HG03575 (cell line): ENCODE data around the gene MORN4.
"Not testable (repeated sequence)": the region's sequence is repeated elsewhere in the genome, so short reads cannot be mapped to it uniquely, and the experiment has no call there.

Experiments
- ATAC-seq: cut with Tn5 transposase; IDR thresholded peaks from one replicate; pipeline ENCODE4 v1.9.1; 2021; ENCODE audit not compliant: unreplicated experiment, insufficient number of reproducible peaks, low FRiP score; ENCODE audit errors: extremely low read depth

The MORN4 gene

DNA sequence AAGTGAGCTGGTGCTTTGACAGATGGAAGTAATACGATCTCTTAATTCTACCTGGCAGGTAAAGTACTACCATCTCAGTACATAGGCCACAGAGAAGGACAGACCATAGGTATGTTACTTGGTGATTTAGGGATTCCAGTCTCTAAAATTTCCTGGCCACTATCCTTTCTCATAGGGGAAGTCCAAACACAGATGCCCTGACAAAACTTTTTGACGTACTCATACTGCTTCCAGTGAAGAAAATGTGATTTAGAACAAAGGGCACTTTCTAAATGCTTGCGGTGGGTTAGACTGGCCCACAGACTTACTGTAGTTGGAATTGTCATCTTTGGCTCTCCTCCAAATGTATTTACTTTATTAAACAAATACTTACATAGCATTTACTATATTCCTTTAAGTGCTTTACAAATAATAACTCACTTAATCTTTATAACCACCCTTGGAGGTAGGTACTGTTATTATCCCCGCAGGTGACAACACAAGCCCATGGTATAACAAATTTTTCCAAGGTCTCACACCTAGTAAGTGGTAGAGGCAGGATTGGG, 10.2 kb upstream of the MORN4 start:
- ATAC-seq, result no peak

DNA sequence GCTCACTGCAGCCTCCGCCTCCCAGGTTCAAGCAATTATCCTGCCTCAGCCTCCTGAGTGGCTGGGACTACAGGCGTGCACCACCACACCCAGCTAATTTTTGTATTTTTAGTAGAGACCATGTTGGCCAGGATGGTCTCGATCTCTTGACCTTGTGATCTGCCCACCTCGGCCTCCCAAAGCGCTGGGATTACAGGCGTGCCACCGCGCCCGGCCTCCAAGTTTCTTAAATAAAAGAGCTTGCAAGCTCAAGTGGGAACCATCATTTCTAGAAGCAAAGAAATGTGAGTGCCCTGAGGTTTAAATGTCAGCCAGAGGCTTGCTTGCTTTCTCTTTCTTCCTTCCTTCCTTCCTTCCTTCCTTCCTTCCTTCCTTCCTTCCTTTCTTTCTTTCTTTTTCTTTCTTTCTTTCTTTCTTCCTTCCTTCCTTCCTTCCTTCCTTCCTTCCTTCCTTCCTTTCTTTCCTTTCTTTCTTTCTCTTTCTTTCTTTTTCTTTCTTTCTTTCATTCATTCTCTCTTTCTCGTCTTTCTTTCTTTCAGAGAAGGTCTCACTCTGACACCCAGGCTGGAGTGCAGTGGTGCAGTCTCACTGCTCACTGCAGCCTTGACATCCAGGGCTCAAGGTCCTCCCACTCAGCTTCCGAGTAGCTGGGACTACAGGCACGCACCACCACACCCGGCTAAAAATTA, 9.3 kb upstream of the MORN4 start:
- not testable (repeated sequence) for ATAC-seq

DNA sequence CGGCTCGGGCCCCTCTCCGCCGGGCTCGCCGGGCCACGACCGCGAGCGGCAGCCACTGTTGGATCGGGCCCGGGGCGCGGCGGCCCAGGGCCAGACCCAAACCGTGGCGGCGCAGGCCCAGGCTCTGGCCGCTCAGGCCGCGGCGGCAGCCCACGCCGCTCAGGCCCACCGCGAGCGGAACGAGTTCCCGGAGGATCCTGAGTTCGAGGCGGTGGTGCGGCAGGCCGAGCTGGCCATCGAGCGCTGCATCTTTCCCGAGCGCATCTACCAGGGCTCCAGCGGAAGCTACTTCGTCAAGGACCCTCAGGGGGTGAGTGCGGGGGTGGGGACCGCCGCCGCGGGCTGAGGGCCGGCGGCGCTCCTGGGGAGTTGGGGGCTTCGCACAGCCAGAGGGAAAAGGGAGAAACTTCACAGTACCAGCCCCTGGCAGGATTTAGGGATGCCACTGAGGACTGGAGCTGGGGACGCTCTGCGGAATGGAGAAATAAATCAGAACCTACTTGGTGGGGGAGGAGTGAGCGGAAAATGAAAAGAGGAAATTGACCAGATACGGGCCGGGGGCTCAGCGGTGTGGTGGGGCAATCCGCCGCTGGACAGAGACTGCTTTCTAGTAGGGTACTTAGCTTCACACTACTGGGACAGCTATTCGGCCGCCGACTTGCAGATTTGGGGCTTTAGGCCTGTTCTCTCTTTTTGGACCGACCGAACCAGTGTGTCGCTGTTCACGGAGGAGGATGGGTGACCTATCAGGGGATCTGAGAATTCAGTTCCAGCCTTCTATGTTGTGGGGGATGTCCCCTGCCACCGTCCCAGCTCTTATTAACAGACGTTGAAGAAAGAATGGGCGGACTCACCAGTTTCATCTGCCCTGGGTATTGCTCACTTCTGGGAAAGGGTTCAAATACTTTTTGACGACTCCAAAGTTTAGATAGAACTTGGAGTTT, 7.8 kb upstream of the MORN4 start:
- no peak for ATAC-seq

DNA sequence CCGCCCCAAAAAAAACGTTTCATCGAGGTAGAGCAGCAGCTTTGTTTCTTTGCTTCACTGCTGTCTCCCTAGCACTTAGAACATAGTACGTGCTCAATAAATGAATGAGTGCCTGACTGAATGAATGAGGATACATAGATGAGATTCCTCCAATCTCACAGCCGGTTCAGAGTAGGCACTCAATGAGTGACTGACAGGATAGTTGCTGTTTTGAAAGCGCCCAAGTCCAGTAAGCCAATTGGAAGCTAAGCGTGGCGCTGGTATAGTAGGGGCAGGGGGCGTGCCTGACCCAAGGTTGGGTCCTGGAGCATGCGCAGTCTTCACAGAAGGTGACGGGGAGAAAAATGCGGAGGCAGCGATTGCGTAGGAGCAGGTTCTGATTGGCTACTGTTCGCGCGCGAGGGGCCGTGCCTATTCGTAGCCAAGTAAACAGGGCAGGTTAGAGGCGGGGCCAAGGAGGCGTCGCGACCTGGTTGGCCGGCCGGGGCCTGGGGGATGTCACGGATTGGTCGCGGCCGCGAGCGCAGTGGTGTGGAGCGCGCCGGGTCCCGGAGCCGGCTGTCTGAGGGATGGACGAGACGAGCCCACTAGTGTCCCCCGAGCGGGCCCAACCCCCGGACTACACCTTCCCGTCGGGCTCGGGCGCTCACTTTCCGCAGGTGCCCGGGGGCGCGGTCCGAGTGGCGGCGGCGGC, 7.0 kb upstream of the MORN4 start, which contains the start of gene PI4K2A:
Gene PI4K2A, plus strand, starts transcription at position 498 of the 694 bp plus-strand sequence. Its CDS starts 72 bp downstream, at position 570.
- ATAC-seq, result peak; percentile 74

DNA sequence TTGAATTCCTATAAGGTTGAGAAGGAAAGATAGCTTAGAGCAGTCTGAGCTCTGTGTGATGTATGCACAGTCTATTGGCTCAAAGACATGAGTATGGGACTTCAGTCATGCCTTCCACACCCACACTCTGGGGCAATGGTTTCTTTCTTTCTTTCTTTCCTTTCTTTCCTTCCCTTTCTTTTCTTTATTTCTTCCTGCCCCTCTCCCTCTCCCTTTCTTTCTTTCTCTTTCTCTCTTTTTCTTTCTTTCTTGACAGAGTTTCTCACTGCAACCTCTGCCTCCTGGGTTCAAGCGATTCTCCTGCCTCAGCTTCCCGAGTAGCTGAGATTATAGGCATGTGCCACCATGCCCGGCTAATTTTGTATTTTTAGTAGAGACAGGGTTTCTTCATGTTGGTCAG, 5.8 kb upstream of the MORN4 start:
- ATAC-seq, result not testable (repeated sequence)

DNA sequence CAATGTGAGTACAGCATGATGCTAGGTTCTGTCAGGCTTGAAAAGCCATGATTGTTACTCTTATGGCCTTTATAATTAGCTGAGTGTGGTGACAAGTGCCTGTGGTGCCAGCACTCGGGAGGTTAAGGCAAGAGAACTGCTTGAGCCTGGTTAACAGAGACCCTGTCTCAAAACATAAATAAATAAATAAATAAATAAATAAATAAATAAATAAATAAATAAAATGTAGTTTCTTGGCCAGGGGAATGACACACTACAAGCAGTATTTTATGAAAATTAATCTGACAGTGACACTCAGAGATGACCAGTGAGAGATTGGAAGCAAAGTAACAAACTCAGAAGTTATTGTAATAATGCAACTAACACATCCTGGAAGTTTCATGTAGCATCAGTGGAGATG, 2.3 kb upstream of the MORN4 start:
- no peak for ATAC-seq

DNA sequence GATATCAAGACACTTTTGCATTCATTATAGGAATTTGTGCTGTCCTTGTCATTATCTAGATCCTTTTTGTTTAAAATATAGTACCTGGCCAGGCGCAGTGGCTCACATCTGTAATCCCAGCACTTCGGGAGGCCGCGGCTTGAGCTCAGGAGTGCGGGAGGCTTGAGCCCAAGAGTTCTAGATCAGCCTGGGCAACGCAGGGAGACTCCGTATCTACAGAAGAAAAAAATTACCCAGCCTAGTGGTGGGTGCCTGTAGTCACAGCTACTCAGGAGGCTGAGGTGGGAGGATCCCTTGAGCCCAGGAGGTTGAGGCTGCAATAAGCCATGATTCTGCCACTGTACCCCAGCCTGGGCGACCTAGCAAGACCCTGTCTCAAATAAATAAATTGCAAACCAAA, 621 bp upstream of the MORN4 start:
- peak; percentile 9 for ATAC-seq

DNA sequence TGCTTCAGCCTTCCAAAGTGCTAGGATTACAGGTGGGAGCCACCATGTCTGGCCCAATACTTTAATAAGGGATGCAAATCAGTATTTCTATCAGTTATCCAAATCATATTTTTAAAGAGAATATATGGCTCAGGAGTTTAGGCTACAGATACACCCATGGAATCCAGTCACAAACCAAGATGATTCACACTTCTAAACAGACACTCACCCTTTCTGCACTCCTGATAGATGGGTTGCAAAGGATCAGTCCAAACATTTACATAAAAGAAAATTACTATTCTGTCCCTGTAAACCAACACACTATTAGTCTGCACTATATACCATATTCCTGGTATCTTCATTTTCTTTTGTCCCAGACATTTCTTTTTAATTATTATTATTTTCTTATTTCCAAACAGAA, 2.2 kb downstream of the MORN4 start:
- no peak for ATAC-seq

DNA sequence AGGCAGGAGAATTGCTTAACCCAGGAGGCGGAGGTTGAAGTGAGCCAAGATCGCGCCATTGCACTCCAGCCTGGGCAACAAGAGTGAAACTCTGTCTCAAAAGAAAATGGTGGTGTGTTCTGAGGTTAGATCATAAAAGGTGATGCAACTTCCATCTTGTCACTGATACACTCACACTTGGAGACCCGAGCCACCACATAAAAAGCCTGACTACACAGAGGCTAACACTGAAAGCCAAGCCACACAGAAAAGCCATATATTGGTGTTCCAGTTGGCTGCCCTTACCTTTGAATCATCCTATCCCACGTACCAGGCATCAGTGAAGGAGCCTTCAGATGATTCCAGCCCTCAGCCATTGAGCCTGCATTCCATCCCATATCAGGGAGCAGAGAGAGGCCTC, 4.0 kb downstream of the MORN4 start:
- no peak for ATAC-seq

DNA sequence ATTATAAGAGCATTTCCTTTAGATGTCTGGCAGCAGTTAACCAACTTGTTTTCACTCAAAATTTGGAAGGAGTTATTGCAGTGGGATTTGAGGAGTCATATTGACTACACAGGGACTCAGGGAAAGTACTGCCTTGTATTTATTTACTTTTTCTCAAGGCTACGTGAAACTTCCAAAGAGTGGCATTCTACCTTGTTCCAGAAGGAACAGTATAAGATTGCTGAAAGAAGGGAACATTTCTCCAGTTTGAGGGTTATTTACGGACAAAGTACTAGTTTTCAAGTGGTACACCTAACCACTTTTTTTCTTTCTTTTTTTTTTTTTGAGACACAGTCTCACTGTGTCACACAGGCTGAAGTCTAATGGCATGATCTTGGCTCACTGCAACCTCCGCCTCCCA, 5.1 kb downstream of the MORN4 start:
- ATAC-seq, result no peak

DNA sequence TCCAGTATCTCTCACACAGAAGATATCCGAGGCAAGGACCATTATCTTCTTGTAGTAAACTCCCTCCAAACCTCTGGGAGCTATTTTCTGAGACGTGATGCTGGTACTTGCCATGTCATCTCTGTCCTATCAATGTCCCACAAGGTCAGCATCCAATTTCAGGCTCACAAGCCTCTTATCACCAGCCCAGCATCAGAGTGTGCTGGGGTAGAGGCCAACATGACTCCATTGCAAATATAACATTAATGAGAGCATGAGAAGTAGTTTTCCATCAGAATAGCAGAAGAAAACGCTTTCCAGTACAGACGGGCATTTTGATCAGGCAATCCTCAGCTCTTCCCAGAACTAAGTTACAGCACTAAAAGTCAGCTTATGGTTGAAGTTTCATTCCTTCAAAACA, 5.6 kb downstream of the MORN4 start:
- ATAC-seq, result no peak

DNA sequence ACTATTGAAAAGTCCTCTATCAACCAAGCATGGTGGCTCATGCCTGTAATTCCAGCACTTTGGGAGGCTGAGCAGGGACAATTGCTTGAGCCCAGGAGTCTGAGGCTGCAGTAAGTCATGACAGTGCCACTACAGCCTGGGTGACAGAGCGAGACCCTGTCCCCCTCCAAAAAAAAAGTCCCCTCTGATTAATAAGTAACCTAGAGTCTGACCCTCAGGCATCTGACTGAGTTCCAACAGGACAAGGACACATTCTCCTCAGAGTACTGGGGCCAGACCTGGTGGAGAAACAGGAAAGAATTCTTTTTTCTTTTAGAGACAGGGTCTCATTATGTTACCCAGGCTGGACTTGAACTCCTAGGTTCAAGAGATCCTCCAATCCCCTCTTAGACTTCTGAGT, 10.0 kb downstream of the MORN4 start:
- ATAC-seq, result no peak

DNA sequence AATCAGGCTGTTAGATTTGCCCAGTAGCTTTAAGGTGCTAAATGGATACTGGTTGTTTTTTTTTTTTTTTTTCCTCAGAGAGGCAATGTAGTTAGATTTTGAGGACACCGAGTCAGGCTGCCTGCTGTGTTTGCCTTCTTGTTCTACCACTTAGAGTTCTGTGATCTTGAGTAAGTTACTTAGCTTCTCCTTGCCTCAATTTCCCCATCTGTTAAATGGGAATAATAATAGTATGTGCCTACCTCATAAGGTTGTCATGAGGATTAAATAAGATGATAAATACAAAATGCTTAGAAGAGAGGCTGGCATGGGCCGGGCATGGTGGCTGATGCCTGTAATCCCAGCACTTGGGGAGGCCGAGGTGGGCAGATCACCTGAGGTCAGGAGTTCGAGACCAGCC, 14.6 kb downstream of the MORN4 start:
- ATAC-seq, result no peak

DNA sequence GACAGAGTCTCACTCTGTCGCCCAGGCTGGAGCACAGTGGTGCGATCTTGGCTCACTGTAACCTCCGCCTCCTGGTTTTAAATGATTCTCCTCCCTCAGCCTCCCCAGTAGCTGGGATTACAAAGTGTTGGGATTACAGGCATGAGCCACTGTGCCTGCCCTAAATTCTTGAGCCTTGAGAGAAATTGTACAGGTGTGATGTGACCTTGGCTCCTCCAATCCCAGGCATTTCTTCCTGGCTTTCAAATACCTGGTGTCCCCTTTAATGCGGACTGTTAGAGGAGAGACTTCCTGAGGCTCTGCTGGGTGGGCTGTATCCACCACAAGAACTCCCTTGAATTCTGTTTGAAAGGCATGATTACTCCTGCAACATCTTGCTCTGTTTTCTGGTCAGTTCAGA, 15.0 kb downstream of the MORN4 start:
- no peak for ATAC-seq

DNA sequence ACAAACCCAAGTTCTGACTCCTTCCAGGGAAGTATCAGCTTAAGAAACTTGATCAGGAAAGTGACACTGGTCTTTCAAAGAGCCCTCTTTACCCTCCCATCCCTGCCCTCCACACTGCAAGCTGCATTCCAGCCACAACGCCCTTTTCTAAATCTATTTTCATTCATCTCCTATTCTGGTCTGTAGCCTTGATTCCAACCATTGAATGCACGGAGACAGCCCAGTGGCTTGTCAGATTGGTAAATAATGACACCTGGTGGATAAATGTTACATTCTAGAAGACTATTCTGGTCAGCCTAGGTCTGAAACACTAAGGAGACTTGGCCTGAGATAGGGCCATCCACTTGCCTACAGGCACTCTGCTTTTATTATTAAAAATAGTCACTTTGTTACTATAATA, 20.9 kb downstream of the MORN4 start:
- no peak for ATAC-seq

DNA sequence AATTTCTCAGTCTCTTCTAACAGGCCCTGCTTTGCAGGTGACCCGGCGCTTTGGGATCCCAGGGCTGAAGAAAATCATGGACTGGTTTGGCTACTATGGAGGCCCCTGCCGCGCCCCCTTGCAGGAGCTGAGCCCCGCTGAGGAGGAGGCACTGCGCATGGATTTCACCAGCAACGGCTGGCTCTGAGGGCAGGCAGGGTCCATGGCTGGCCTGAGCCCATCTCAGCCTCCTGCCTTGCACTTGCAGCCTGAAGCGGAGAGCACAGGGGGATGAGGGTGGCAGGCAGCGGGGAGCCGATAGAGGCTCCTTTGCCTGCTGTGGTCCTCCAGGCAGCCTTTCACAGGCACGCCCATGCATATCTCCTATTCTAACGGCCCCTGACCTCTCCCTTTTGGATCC, 21.8 kb downstream of the MORN4 start:
- no peak for ATAC-seq

DNA sequence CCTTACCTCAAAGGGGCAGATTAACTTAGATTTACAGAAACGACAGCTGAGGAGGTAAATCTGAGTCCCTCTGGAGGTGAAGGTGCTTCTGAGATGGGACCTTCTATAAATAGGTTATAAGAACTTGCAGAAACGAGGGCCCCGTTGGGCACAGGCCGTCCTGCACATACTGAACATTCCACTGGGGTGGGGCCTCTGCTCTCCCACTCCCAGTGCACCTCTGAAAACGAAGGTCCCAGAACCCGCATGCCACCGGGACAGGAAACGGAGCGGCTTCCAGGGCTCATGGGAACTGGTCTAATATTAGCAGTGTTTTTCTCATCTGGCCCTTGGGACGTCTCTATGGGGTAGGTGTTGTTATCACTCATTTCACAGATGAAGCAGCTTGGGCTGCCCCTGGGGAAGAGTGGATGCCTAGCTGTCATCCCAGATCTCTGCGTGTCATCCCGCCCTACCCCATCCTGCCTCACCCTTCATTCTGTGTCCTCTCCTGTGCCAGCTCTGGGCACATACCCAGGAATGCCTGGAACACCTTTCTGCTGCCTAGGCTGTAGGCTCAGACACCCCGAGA, 24.2 kb downstream of the MORN4 start:
- no peak for ATAC-seq

DNA sequence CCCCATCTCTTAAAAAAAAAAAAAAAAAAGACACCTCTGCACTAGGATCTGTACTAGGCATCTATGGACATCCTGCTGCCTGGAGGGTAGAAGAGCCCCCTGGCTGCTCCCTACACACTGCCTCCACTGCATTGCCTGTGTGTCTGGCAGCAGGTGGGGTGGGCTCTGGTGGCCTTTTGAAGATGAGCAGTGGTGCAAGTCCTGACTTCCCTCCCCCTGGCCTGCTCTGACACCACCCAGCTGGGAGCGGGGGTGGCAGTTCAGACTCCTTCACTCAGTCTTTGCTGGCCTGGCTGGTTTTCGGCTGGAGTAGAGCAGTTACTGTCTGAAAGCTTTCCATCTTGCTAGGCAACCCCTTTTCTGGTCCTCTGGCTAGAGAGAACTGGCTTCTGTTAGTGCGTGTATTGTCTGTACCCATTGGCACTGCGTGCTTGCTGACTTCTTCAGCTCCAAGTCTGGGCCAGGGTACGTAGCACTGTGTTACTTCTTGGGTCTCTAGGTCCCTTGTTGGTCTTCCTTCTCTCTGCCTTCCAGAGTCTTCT, 26.1 kb downstream of the MORN4 start:
- ATAC-seq, result no peak
